ENCODE data around the gene PKNOX2.
A peak's percentile ranks its signal among the peaks of the same experiment; 100 is the strongest.

PKNOX2 gene

DNA sequence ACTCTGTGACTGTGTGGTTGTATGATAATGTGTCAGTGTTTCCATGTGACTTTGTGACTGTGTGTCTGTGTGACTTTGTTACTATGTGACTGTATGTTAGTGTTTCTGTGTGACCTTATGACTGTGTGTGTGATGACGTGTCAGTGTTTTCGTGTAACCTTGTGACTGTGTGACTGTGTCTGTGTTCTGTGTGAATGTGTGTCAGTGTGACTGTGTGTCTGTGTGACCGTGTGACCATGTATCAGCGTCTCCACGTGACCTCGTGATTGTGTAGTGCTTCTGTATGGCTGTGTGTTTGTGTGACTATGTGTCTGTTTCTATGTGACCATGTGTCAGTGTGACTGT is 9.5 kb upstream of the PKNOX2 start:
- no peak for DNase-seq

DNA sequence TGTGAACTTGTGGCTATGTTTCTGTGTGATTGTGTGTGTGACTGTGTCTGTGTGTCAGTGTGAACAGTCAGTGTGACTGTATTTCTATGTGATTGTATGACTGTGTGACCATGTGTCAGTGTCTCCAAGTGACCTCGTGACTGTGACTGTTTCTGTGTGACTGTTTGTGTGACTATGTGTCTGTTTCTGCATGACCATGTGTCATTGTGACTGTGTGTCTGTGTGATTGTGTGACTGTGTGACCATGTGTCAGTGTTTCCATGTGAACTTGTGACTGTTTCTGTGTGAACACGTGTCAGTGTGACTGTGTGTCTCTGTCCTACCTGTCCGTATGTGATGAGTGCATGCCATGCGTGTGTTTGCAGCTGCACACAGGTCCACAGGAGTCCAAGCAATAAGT is 8.8 kb upstream of the PKNOX2 start:
- DNase-seq, result no peak

DNA sequence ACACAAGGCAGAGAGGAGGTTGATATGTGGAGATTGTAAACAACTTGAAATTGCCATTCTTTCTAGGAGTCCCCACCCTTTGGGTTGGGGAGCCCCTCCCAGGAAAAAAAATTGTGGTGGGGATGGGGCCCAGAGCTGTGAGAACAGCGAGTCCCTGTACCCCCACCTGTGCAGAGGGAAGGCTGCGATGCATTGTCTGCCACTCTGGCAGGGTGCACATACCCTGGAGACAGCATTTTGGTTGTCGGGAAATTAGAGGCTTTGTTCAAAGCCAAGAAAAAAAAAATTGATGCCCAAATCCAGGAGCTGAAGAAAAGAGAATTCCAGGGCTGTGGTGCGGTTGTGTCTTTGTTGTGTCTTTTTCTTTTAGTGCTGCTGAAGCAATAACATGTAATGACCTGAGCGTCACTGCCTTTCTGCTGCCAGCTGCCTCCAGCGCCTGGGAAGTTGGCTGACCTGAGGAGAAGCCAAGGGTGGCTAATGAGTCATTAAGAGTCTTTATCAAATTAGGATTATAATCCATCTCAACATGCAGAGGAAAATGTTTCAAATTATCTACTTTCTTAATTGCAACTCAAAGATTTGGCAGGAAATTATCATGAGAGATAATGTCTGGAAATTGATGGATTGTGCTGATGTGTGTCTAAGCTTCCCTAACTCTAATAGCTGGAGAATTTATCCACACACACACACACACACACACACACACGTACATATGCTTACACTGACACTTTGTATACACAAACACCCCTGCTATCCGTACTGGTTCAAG is 8.0 kb upstream of the PKNOX2 start:
- DNase-seq, result no peak

DNA sequence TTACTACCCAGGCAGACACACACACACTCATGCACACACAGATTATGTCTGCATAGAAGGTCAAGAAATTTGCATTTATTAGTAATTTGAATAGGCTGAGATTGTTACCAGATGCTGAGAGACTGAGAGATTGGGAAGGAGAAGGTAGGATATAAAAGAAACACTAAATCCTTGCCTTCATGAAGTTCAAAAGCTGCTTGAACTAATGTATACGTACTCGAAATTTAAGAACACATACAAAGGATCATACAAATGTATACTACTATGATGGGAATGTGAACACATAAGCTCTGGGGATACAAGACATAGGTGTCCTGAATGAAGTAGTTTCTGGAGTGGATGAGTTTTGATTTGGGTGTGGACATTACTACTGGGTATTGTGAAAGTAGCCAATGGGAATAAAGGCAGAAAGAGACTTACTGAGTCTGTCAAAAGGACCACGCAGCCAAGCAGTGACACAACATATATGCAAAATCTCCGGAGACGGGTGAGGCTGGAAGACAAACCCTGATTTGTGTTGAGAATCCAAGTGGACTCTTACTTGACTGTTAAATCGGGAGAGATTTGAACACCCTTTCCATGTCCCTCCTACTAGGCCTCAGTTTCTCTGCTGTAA is 7.3 kb upstream of the PKNOX2 start:
- DNase-seq, result no peak

DNA sequence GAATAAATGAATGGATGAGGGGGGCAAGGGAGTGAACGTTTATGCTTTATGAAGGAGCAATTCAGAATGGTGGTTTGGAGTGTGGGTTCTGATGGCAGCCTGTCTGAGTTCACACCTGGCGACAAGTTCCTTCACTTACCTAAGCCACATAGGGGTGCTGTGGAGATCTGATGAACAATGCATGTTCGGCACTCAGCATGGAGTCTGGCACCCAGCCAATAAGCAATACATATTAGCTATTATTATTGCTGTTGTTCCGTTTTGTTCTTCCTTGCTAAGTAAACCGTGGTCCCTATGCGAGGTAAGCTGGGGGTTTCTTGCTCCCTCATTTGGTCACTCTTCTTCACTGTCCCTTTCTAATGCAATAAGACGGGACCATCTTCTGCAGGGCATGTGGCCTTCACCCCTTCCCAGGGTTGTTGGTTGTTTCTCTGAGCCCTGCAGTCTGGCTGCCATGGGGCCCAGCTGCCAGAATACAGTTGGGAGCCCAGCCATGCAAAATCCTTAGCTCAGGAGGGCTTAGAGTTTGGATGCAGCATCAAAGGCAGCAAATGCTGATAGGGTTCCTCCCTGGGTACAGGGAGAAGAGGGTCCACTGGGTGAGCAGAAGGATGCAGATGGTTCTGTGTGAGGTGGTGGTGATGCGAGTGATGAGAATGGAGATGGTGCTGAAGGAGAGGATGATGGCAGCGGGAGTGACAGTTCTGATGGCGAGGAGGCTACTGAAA is 6.4 kb upstream of the PKNOX2 start:
- no peak for DNase-seq

DNA sequence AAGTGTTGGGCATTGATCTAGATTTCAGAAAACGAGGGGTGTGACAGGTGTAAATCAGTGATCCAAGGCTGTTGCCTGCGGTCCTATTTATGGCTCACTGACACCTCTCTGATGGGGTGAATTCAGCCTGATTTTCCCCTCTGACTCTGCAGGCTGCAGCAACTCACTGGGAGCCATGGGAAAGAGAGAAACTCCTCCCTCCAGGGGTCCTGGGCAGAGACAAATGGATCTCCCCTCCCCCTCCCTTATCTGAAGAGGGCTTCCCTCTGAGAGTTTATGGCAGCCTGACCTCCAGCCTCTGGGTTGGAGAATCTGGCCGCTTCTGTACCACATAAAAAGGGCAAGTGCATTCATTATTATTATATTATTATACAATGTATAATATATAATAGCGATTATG is 1.8 kb upstream of the PKNOX2 start:
- DNase-seq, result no peak

DNA sequence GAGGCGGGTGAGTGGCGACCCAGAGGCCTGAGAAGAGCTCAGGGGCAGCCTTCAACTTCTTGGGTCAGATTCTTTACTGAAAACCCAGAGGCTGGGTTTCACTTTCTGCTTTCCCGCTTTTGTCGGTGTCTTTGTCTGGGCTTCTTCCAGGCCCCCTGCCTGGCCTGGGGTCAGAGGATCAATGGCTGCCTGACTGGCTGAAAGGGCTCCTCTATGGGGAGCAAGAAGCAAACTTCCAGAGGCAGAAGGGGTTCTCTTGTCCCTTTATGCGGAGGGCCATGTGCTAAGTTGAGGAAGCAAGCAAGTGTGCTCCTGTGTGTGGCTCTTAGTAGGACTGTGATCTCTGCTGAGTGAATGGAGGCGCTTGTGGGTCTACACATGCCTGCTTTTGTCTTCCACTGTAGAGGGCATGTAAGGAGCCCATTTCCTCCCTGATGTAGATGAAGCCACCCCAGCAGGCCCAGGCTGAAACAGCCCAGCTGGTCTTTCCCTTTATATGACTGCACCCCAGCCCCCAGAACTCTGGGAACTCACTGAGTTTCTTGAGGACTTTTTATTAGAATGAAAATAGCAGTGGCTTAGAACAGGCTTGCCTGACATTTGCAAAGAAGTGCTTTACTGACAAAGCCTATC is 1.0 kb upstream of the PKNOX2 start:
- DNase-seq, result no peak

DNA sequence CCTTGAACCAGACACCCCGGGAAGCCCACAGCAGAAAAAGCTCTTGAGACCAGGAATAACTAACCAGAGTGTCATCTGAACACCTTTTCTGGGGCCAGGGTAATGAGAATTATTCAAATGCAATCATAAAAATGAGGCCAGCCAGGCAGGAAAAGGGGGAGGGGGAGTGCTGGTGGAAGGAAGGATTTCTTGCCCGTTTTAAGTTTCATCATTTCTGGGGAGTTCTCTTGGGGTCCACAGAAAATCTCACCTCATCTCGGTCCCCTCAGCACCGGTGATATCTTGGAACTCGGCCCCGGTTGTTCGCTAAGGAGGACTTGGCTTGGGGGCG is 495 bp upstream of the PKNOX2 start:
- no peak for DNase-seq

DNA sequence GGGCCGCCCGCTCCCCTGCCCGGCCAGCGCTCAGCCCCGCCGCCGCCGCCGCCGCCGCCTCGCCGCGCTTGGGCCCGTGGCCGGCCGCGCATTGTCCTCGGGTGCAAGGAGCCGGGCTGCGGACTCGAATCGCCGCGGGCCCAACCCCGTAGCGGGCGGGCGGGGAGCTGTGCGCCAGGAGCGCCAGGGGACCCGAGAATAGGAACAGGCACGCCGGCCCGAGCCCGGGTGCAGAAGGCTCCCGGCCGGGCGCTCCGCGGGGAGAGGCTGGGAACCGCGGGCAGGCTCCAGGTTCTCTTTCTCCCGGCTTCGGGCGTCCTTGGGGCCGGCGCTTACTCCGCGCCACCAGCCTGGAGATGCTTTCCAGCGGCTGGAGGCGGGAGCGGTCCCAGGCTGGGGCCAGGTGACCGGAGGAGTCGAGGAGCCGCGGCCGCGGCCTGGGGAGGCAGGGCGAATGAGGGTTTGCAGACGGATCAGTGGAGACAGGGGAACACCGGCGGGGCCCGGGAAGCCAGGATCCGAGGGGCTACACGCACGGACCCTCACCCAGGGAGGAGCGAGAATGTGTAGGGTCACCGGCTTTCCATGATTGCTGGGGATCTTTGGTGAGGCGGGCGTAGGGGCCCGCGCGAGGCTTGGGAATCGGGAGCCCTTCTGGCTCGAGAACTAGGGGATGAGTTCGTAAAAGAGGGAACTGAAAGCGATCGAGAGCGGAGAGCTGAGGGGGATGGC is 726 bp downstream of the PKNOX2 start:
- DNase-seq, result peak; percentile 3

DNA sequence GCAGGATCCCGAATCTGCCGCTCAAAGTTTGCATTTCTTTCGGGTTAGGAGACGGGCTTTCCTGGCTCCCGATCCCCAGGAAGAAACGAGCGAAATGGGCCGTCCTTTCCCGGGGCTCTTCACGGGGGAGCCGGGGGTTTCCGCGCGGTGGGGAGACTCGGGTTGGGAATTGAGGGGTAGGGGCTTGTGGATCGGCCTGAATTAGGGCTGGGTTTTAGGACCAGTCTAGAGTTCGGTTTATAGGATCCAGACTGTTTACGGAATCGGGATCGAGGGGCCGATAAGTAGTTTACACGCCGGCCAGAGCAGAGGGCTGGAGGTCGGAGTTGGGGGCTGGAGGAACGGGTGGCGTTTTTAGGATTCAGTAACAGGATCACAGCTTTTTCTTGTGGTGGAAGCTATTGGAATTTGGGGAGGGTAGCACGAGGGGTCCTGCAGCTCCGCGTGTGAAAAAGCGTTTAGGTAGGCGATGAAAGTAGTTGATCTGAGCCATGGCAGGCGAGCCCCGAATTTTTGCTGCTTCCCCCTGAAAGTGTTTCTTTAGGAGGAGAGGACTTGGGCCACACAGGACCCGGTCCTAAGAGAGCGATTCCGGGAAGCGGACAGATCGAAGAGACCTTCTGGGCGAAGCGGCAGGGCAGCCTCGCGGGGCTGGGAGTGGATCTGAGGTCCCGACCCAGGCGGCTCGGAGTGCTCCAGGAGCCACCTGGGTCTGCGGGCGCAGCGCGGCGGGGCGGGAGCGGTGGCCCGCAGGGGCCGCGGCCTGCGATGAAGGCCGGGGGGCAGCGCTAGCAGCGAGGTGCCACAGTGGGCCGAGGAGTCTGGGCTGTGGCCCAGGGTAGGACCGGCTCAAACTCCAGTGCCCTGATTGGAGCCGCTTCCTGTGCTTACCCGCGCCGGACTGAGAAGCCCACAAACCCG is 1.6 kb downstream of the PKNOX2 start:
- DNase-seq, result no peak

DNA sequence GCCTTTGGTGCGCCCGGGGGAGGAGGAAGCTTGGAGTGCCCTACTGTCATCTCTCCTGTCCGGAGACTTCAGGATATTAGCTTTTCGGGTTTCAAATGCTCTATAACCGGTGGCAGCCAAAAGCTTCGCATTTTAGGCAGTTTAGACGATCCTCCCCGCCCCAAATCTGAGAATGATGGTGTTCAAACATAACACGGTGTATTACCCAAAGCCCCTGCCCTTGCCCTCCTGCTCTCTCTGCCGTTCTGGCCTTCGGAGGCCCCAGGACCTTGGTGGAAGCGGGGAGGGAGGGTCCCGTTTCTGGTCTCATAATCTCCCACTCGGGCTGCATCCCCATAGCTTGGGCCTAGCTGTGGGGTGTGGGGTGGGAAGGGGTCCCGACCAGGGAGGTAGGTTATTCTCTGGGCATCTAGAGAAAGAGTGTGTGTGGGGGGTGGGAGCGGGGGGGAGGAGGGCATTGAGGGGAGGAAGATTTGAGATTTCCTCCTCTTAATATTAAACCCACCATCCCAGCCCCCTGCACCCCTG is 2.3 kb downstream of the PKNOX2 start:
- DNase-seq, result no peak

DNA sequence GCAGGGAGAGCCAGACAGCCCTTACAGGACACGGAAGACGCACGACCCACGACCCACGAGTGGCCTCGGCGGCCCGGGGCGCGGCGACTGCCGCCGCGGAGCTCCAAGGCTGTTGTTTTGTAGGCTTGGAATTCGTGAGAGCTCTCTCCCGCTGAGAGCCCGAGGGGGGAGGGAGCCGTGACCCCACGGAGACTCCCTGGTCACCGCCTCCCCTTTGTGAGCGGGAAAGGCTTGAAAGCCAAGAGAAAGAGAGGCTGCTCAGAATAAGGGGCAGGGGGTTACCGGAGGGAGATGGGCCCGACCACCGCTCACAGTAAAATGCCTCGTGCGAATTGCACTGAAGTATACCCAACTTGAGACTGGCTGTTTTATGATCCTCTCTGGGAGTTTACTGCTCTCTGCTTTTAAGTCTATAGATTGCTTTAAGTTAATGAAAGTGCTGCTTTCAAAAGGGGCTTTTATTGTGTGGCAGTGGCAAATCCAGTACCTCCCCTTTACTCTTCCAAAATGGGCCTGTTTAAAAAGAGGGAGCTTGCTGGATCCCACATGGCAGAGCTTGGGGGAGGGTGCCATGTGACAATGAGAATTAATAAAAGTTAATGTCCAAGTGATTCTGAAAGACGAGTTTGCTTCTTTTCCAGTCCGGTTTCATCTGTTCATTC is 2.9 kb downstream of the PKNOX2 start:
- no peak for DNase-seq

DNA sequence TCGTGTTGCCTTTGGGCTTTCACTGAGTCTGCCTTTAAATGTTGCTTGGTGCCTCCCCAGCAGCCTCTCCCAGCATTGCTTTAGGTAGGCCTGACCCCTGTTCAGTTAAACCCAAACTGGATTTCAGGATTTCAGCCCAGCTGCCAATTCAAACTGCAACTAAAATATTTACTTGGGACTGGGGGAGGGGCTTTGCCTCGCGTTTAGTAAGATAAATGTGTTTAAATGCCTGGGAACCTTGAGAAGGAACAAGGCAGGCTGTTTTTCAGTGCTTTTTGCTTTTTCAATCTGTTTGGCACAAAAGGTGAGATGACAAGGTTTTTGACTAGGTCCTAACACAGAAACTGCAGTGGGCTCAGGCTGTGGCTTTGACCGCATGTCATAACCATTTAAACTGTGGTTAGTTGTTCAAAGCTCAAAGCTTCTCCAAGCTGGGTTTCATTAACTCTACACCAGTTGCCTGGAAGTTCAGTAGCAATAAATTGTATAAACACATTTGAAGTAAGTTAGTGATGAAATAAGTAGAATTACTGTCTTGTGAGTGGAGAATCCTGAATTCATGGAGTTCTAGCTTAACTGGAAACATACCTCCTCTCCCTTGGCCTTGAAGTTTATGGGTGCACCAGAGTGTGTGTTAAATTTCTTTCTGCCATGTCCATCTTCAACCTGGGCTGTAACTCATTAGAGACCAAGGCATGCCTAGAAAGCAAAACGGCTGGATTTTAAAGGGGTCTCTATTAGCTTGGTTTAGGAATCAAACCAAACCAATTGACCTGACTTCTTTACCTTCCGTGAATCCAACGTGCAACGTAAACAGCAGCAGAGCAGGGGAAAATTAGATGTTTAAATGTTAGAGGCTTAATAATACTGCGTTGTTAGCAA is 3.6 kb downstream of the PKNOX2 start:
- no peak for DNase-seq

DNA sequence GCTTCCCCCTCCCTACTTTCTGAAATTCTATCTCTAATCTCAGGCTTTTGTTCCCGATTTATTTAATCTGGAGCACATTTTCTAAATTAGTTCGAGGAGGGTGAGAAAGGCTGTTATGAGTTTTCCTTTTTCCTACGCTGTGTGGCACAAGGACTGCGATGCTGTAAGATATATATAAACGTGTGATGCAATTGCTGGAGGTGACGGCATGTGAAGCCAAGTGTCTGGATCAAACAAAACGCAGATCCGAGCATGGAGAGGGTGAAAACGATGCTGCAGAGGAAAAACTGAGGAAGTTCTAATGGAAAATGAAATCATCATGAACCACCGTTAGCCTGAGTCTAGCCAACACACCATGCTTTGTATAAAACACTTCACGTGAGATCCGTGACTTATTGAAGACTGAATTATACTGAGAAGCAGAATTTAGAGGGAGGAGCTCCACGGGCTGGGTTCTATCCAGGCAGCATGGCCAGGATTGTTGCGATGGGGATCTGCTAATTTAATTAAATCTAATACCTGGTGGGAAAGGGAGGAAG is 4.4 kb downstream of the PKNOX2 start:
- no peak for DNase-seq

DNA sequence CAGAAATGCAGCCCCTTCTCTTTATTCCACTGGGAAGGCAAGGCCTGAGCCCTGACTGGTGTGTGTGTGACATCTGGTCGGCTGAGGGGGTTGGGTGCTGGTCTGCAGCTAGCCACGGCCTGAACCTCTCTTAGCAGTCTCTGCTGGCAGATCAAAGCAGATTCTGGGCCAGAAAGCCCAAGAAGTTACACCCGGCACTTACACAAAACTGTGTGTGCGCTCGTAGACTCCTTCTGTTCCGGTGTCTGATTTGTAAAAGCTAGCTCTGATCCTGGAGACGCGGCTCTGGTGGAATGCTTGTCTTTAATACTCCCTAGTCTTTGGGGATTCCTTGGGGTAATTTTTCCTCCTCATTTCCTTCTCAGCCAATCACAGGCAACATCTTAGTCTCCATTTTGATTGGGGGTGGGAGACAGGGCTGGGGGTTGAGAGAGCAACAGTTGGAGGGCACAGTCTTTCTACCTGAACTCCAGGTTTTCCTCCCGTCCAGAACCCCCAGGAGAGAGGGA is 5.5 kb downstream of the PKNOX2 start:
- no peak for DNase-seq

DNA sequence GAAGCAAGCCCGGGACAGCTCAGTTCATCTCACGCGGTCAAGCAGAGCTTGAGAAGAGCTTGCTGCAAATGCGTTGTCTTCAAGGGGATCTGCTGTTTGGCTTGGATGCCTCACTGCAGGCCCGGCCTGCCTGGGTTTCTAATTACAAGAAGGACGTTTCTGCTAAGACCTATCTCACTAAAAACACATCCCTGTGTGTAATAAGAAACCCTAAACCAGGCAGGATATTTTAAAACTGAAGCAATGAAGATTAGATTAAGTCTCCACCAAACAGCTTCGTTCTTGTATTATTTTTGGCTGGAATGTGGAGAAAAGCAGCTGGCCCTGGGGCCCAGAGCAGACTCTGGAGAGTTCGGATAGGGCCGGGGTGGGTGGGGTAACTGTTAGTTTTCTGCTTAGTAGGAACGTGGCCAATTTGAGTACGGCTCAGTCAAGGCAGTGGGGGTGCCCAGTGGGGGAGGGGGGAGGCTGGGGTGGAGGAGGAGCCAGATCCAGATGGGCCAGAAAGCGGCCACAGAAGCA is 6.0 kb downstream of the PKNOX2 start:
- DNase-seq, result no peak

DNA sequence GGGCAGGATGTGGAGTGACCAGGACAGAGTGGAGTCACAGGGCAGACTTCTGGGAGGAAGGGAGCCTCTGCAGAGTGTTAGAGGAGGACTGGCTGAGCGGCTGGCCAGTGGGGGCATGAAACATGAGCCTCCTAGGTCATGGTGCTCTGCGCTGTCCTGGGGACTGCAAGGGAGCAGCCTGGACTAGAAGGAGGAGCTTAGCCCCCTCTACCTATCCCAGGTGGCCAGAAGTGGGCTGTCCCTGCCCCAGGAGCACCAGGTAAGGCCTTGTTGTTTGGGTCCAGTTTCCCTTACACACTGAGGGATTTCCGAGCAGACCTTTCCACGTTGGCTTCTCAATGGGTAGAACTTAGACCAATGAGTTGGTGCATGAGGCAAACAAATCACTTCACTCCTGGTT is 7.4 kb downstream of the PKNOX2 start:
- DNase-seq, result no peak

DNA sequence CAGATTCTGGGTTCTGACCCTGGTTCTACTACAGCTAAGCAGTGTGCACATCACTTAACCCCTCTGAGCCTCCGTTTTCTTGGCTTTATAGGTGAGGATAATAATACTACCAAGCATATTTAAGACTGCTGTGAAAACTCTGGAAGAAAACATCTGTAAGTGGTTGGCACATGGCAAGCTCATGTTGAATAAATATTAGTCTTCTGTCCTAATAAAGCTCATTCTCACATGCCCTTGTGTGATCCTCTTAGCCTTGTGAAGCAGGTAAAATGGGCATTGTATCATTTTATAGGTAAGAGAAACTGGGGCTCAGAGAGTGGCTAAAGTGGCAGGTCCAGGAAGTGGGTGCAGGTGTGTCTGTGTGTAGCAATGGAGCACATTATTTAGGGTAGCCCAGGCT is 8.5 kb downstream of the PKNOX2 start:
- no peak for DNase-seq

DNA sequence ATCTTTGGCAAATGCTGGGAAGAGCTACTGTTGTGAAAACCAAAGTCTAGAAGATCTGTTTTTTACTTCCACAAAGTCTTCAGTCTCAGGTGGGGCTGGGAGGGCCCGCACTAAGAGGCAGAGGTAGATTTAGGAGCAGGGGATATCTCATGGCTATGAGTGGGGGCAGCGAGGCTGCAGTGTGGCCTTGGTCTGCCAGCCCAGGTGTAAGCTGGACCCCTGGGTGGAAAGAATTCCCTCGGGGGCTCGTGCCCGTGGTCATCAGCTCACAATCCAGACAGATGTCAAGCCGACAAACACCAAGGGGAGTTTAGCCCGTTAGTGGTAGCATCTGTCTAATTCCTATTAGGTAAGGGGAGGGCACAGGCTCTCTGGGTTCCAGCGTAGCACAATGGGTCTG is 9.0 kb downstream of the PKNOX2 start:
- no peak for DNase-seq

DNA sequence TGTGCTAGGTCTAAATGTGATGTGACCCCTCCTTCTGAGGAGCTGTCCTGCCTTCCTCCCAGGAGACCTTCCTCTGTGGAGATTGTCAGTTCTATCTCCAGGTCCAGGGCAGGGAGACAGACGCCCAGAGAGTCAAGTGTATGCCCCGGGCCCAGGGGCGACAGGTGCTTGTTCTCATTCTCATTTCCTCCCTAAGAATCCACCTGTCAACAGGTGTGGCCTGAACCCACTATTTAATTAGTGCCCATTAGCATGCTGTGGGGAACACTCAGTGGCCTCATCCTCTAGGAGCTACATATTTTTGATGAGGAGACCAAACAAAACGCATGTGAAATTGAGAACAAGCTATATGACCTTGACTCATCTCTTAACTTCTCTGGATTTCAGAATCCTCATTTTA is 9.5 kb downstream of the PKNOX2 start:
- DNase-seq, result no peak

Data from NCI-H510A treated with DMSO at 0.1 percent for 48 hours (cell line).